ENCODE results near the gene NOS3.
"Not testable (repeated sequence)": the region's sequence is repeated elsewhere in the genome, so short reads cannot be mapped to it uniquely, and the experiment has no call there.

Gene NOS3

GRCh38 chr7:151003572-151003971 is 12.8 kb downstream of the NOS3 start:
- no peak for DNase-seq

GRCh38 chr7:151005566-151005965 is 14.7 kb downstream of the NOS3 start:
- DNase-seq = no peak

DNA sequence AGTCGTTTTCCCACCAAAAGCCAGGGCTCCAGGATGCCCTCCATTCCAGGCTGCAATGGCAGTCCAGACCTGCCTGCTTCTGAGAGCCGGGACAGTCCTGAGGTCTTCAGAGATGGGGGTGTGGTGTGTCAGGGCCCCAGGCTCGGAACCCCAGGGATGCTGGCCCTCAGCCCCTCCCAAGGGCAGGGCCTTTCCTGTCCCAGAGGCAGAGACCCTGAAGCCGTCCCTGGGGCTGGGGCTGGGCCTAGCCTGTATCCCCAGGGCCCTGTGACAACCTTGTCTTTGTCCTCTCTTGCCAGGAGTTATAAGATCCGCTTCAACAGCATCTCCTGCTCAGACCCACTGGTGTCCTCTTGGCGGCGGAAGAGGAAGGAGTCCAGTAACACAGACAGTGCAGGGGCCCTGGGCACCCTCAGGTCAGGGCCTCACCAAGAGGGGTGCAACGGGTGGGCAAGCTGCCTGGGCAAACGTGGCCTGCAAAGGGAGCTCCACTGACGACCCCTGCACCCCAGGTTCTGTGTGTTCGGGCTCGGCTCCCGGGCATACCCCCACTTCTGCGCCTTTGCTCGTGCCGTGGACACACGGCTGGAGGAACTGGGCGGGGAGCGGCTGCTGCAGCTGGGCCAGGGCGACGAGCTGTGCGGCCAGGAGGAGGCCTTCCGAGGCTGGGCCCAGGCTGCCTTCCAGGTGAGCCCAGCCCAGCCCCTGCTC is 15.9 kb downstream of the NOS3 start:
- no peak for DNase-seq

DNA sequence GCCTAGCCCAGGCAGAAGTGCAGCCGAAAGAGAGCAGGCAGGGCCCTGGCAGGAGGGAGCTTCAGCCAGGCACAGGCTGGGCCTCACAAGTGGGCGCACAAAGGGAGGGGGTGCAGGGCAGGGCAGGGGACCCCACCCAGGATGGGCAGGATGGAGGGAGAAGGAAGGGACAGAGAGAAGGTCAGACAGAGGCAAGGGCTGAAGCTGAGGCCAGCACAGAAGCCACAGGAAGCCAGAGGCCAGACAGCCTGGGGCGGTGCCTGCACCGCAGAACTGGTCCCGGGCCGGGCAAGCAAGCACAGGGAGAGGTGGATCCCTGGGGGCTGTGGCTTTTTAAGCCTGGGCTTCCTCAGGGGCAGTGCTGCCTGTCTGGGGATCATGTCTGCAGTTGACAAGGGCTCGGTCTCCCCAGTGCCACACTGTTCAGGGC is 16.7 kb downstream of the NOS3 start:
- no peak for DNase-seq

DNA sequence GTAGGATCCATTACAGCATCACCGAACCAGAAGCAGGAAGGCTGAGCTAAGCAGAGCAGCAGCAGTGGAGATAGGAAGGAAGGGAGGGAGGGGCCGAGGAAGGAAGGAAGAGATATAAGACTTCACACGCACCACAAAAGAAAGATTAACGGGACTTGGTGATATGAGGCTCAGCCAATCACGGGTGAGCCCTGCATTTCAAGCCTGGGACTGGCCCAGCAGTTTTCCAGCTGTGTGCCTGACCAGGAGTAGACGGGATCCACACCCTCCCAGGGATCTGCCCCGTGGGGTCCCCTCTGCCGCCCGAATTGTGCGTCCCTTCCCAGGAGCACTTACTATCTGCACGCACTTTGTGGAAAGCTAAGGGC is 17.3 kb downstream of the NOS3 start:
- peak; percentile 68 for DNase-seq

GRCh38 chr7:151008511-151009323 is 17.9 kb downstream of the NOS3 start:
- DNase-seq = peak; percentile 94

DNA sequence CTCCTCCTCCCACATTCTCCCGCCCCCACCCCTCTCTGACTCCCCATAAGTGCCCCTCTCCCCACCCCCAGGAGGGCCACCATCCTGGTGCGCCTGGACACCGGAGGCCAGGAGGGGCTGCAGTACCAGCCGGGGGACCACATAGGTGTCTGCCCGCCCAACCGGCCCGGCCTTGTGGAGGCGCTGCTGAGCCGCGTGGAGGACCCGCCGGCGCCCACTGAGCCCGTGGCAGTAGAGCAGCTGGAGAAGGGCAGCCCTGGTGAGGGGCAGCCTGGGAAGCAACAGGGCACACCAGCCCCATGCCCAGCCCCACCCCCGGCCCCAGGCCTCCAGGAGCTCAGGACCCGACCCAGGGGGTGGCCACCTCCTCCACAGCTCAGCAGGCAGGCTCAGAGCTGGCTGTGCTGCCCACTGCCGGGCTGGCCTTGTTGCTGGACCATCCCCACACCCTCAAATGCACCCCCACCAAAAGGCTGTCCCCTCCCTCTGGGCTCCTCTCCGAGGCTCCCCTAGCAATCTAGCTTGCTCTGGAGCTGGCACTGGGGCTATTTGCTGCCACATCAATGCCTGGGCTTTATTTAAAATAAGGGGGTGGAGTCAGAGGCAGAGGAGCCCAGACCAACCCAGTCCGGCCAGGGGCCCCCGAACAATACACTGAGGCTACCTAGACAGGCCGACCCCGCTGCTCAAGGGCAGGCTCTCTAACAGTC is 18.7 kb downstream of the NOS3 start:
- DNase-seq = peak; percentile 31

- no peak for DNase-seq
Measured at GRCh38 chr7:151010037-151010306, 19.2 kb downstream of the NOS3 start.

DNA sequence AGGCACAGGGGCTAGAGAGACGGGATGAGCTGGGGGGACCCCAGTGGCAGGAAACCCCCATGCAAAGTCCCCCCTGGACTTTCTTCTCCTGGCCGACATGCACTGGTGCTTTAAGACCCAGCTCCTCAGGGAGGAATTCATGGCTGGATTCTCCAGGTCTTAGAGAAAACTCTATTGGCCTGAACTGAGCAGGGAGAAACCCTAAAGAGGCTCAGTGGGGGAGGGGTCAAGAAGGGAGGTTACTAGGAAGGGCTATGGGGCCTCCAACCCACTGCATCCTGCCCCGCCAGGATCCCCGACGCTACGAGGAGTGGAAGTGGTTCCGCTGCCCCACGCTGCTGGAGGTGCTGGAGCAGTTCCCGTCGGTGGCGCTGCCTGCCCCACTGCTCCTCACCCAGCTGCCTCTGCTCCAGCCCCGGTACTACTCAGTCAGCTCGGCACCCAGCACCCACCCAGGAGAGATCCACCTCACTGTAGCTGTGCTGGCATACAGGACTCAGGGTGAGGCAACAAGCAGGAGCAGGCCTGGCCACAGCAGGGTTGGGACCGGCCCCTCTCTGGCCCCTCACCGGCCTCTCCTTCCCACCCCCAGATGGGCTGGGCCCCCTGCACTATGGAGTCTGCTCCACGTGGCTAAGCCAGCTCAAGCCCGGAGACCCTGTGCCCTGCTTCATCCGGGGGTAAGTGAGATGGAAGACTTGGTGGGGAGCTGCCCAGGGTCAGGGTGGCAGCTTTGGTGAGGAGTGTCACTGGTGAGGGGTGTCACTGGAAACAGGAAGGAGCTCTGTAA is 19.7 kb downstream of the NOS3 start:
- DNase-seq = peak; percentile 61

DNA sequence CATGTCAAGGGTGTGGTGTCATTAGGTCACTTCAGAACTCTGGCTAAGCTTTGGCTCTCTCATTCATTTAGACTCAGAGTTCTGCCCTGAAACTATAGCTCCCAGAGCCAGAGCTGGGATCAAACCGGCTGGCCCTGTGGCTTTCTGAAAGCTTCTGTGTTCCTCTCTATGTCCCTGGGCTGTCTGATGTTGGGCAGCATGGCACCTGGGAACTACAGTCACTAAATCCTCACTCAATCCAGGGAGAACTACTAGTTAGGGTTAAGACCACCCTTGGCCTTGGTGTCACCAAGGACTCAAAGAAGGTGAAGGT is 20.2 kb downstream of the NOS3 start:
- no peak for DNase-seq

DNA sequence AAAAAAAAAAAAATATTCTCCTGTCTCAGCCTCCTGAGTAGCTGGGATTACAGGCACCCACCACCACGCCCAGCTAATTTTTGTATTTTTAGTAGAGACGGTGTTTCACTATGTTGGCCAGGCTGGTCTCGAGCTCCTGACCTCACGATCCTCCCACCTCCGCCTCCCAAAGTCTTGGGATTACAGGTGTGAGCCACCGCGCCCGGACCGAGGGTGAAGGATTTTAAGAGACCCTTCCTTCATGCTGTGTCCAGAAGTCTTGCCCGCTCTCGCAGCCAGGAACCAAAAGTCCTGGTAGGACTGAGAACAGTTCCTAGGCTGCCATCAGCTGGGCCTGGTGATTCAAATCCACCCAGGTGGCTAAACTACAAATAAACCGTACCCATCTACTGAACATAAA is 20.8 kb downstream of the NOS3 start:
- DNase-seq = not testable (repeated sequence)

- DNase-seq = no peak
Measured at GRCh38 chr7:151012031-151012692, 21.3 kb downstream of the NOS3 start.

- DNase-seq = no peak
Measured at GRCh38 chr7:151012911-151013347, 22.1 kb downstream of the NOS3 start.

DNA sequence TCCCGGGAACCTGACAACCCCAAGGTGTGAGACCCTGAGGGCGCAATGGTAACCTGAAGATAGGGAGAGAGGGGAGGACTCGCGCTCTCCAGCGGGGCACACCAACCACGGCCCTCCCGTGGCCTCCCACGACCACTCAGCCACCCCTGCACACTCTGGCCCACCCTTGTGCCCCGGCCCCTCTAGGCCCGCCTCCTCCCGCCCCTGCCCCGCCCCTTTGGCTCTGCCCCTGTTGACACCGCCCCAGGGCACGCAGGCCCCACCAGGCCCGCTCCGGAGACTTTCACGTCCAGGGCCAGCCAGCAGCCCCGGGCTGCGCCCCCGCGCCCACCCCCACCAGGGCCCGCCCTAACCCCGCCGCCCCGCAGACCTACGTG is 22.5 kb downstream of the NOS3 start:
- no peak for DNase-seq

DNA sequence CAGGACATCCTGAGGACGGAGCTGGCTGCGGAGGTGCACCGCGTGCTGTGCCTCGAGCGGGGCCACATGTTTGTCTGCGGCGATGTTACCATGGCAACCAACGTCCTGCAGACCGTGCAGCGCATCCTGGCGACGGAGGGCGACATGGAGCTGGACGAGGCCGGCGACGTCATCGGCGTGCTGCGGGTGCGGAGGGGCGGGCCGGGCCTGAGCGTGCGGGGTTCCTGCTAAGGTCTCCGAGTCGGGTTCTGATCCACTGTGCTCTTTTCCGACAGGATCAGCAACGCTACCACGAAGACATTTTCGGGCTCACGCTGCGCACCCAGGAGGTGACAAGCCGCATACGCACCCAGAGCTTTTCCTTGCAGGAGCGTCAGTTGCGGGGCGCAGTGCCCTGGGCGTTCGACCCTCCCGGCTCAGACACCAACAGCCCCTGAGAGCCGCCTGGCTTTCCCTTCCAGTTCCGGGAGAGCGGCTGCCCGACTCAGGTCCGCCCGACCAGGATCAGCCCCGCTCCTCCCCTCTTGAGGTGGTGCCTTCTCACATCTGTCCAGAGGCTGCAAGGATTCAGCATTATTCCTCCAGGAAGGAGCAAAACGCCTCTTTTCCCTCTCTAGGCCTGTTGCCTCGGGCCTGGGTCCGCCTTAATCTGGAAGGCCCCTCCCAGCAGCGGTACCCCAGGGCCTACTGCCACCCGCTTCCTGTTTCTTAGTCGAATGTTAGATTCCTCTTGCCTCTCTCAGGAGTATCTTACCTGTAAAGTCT is 23.1 kb downstream of the NOS3 start:
- peak; percentile 94 for DNase-seq

DNA sequence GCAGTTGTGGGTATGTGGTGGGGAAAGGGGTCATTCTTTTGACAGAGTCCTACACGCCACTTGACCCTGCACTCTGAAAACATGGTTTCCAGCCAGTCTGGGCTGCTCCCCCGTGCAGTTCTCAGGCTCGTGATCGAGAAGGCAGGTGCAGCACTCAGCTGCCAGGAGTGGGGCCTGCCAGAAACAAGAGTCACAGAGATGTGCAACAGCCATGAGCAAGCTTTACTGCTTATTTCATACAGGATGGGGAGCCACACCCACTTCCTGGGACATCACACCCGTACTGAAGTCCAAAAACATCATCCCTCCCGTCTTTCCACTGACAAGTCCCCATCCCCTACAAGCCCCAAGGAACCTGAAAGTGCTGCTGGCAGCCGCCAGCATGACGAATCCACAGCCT is 24.1 kb downstream of the NOS3 start:
- DNase-seq = peak; percentile 51

- DNase-seq = no peak
Measured at GRCh38 chr7:151015967-151016366, 25.1 kb downstream of the NOS3 start.

GRCh38 chr7:151016505-151016904 is 25.7 kb downstream of the NOS3 start:
- DNase-seq = no peak

DNA sequence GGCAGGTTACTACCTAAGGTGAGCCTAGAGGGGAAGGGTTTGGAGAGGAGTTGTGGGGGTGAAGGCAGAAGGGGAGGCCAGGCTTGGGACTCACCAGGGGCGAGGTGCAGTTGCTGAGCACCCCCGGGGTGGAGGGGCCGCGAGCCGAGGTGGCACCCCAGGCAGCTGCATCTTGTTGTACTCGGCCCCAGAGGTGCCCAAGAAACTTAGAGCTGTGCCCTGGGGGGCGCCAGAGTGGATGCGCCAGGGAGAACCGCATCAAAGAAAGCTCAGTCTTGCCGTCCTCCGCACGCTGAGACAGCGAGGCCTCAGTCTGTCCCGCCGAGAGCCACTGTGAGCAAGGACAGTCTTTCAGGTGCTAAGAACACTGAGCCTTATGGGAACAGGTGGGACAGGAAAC is 26.1 kb downstream of the NOS3 start:
- DNase-seq = no peak

DNA sequence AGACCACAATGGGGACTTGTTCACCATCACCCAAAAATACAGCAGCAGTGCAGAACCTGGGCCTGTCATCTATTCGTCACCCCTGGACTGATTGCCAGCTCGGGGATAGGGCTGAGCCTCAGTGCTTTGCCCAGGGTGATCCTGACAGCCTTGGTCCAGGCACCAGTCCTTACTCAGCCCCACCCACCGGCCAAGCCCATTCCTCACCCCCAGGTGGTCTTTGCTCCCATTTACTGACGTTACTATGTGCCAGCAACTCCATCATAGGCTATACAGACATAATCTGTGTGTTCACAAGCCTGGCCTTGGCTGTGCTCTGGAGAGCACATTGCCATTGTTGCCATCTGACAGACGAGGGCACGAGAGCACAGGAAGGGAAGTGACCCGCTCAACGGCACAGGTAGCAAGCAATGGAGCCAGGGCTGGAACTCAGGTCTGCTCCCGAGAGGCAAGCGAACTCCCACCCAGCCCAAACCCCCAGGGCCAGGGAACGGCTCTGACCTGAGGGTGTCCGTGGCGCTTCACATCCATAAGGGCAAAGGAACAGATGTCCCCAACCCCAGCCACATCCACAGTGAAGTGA is 26.6 kb downstream of the NOS3 start:
- DNase-seq = no peak

GRCh38 chr7:151017953-151018420 is 27.2 kb downstream of the NOS3 start:
- DNase-seq = peak; percentile 85

Measured in activated CD4-positive, alpha-beta T cell treated with anti-CD3 and anti-CD28 coated beads, Interleukin-10, Interleukin-2, amounts not matched to agents 100 ng/mL and 50 ng/mL, durations not matched to agents 16 hours and 8 hours (primary cell).